Esophagus squamous epithelium (tissue), 4 donors: ENCODE results near the gene ANKRD65.

Experiments
- POLR2A ChIP-seq, 4 donors: fragments of 450-650 bp; IDR thresholded peaks; one replicate each; pipeline ENCODE4 v1.6.1; 2017; ENCODE audit warnings: antibody characterized with exemption in 4 of 4, mild to moderate bottlenecking in 4 of 4, moderate library complexity in 3 of 4
- TF ChIP-seq, protein P1 (sequence below), 6 experiments: fragments of 450-650 bp in 4 of 6; fragments of 200-600 bp in 2 of 6; sonication (generic) in 2 of 6; IDR thresholded peaks; one replicate each; pipeline ENCODE4 v1.5.1; 2016 to 2019; ENCODE audit warnings: antibody characterized with exemption in 6 of 6, mild to moderate bottlenecking in 4 of 6, moderate library complexity in 4 of 6

DNA sequence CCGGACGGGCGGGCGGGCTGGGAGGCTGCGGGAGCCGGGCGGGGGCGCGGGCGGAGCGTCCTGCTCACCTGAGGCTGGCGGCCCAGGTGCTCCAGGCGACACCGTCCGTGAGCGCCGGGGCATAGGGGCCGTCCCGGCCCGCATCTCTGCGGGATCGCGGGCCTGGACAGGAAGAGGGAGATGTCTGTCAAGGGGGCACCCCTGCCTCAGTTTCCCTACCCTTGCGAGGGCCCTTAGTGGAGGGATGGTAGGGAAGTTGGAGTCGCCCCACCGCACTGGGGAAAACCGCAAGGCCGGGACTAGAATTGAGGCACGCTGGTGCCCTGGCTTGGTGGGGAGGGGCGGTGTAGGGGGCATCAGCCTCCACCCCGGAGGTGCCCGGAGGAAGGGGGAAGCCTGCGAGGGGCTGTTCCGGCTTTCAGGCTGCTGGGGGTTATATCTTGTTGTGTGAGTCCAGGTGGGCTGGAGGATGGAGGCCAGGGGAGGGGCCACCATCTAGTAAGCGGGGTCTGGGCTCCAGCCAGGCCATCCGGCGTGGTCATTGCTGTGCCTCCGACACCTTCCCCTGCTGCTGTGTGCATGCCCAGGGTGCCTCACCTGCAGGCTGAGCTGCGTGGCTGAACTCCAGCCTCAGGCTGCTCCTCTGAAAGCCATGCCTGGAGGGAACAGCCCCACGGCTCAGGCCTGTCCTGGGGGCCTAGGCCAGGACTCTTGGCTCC is 15.0 kb upstream of the ANKRD65 start:
- TF ChIP-seq, protein P1, sequence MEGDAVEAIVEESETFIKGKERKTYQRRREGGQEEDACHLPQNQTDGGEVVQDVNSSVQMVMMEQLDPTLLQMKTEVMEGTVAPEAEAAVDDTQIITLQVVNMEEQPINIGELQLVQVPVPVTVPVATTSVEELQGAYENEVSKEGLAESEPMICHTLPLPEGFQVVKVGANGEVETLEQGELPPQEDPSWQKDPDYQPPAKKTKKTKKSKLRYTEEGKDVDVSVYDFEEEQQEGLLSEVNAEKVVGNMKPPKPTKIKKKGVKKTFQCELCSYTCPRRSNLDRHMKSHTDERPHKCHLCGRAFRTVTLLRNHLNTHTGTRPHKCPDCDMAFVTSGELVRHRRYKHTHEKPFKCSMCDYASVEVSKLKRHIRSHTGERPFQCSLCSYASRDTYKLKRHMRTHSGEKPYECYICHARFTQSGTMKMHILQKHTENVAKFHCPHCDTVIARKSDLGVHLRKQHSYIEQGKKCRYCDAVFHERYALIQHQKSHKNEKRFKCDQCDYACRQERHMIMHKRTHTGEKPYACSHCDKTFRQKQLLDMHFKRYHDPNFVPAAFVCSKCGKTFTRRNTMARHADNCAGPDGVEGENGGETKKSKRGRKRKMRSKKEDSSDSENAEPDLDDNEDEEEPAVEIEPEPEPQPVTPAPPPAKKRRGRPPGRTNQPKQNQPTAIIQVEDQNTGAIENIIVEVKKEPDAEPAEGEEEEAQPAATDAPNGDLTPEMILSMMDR (IDR thresholded peaks at IDR 0.05) = no peak
- no peak for TF ChIP-seq POLR2A (IDR thresholded peaks at IDR 0.05)
